Measurements from ENCODE around the gene TMCC2.

GRCh38 chr1:205261946-205262691, 34.4 kb downstream of the TMCC2 start:
- no peak for TF ChIP-seq CTCF (IDR thresholded peaks at IDR 0.05)
- TF ChIP-seq POLR2A (IDR thresholded peaks at IDR 0.05), result no peak
- no peak for TF ChIP-seq POLR2AphosphoS5 (IDR thresholded peaks at IDR 0.05)

All from prostate gland (tissue), 2 donors.